Amygdala (tissue), 56 donors: ENCODE data around the gene KCNE2.
"Not testable (repeated sequence)": the region's sequence is repeated elsewhere in the genome, so short reads cannot be mapped to it uniquely, and the experiment has no call there.

Experiments used
- DNase-seq, 56 donors: peaks; one replicate each; lab custom pipeline; 2025; lab: John Stamatoyannopoulos, UW

The KCNE2 gene

DNA sequence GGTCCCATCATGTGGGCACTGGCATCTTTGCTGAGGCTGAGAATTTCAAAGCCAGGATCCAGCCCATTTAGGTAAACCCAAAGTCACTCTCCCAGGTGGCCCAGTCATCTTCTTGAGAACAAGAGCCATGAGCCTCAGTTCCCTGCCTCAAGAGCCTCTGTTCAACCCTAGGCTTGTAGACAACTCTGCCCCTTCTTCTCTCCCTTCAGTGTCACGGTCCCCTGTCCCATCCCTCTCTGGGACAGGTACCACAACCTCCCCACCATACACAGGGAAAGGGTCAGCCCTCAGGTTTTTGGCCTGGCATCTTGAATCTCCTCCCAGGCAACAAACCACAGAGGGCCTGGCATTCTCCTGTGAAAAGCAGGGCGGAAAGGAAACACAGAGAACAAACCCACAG lies 41.9 kb downstream of the KCNE2 start:
- DNase-seq, result not testable (repeated sequence)

DNA sequence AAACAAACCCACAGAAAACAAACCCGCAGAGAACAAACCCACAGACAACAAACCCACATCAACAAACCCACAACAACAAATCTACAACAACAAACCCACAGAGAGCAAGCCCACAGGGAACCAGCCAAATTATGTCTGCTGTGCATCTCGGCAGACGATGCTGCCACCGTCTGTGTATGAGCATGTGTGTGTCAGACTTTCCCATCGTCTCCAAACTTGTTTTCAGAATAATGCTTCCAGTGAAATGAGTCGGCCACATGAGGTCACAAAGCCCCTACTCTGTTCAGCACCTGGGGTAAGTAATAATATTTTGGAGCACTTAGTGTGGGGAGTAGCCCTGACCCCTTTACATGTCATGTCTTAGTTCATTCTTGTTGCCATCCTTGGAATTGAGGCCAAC lies 42.3 kb downstream of the KCNE2 start:
- not testable (repeated sequence) for DNase-seq

DNA sequence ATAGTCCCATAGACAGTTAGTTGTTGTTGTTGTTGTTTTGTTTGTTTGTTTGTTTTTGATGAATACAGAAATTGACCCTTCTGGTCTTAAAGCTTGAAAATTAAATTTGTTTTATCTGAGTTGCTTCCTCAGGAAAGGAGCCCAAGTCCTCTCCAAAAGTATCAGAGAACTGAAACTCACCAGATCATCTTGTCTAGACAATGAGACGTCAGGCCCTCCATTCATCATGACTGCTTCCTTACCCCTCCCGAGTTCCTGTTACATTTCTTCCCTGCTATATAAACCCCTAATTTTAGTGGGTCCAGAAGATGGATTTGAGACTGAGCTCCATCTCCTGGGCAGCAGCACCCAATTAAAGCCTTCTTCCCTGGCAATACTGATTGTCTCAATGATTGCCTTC lies 42.9 kb downstream of the KCNE2 start:
- DNase-seq, result not testable (repeated sequence)

DNA sequence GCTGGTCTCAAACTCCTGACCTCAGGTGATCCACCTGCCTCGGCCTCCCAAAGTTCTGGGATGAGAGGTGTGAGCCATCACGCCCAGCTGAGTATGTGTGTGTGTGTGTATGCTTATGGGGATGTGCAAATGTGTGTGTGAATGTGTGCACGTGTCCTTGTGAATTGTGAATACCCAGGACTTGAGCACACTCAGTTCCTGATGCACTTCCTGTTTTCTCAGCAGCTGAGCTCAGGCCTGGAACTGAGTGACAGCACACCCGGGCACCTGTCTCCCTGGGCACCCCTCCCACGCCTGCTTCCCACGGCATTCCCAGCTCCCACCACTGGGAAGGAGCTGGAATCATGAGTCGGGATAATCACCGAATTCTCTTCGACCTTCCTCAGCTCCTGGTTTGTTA lies 43.5 kb downstream of the KCNE2 start:
- not testable (repeated sequence) for DNase-seq

DNA sequence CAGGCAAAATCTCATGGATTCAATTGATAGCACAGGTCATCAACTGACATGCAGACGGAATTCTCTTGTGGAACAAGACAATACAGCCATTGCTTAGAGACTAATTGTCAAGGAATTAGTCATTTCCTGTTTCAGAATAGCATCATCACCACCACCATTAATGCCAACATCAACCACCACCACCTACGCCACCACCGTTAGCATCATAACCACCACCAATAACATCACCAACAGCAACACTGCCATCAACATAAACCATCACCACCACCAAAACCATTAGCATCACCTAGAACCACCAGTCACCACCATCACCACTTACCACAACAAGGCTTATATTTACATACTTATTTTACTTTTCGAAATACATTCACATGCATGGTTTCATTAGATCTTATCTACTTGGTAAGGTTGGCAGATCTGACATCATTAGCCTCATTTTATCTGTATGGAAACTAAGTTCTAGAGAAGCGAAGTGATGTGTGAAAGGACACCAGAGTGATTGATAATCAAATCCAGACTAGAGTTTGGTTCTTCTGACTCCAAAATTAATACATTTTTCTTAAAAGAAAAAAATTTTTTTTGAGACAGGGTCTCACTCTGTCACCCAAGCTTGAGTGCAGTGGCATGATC lies 53.8 kb downstream of the KCNE2 start:
- not testable (repeated sequence) for DNase-seq
